ENCODE results near the gene SLC43A3. TPM values are rescaled to one million over a fixed set of nuclear protein-coding genes. Genes with fewer than 3 reads are reported as not detected.

The SLC43A3 gene
- total and polyA plus RNA-seq, 2 experiments from 2014 or later: 19.3 to 20.7 TPM

GRCh38 chr11:57464539-57465181, 37.7 kb upstream of the SLC43A3 start:
- Histone ChIP-seq H3K27ac (no peak overlapping the region), H2AFZ (no peak overlapping the region), H3K36me3 (replicated peaks; ENCODE audit: insufficient read depth, low read depth) (no peaks in the 10 kb centered on the region), H3K9me2 (replicated peaks; ENCODE audit: insufficient read depth) (no peaks in the 10 kb centered on the region), H3K4me1 (ENCODE audit: insufficient read depth) (peaks cover 6% of the 10 kb centered on the region), H3K9me3 (ENCODE audit: low read depth) (no peaks in the 10 kb centered on the region), H3K4me2 (no peak overlapping the region), H3K4me3 (no peak overlapping the region), H4K20me1 (ENCODE audit: insufficient read depth, poor library complexity, severe bottlenecking) (no peaks in the 10 kb centered on the region), H3K27me3 (peaks cover 72% of the 10 kb centered on the region), H3K79me2 (no peaks in the 10 kb centered on the region)
- no peak for DNase-seq (ENCODE audit: low spot score)
- WGBS (ENCODE audit: low lambda C conversion rate, missing lambda C conversion rate): 71% methylated on average over 30 of the region's 30 CpGs
- TF ChIP-seq CTCF (IDR thresholded peaks at IDR 0.05; ENCODE audit: poor library complexity): no peak
- no peak for TF ChIP-seq EZH2phosphoT487 (IDR thresholded peaks at IDR 0.05; ENCODE audit: low read depth, severe bottlenecking, unreplicated experiment)
- no peak for TF ChIP-seq EZH2 (IDR thresholded peaks at IDR 0.05; ENCODE audit: borderline replicate concordance)

- H3K9me3 ChIP-seq (ENCODE audit: low read depth): no peaks in the 10 kb centered on the region
- no peaks in the 10 kb centered on the region for H3K36me3 ChIP-seq (replicated peaks; ENCODE audit: insufficient read depth, low read depth)
- H3K4me3 ChIP-seq: no peak overlapping the region
- H2AFZ ChIP-seq: no peak overlapping the region
- H3K4me1 ChIP-seq (ENCODE audit: insufficient read depth): peaks cover 14% of the 10 kb centered on the region
- 34% methylated on average over 12 of the region's 14 CpGs for WGBS (ENCODE audit: low lambda C conversion rate, missing lambda C conversion rate)
- no peak overlapping the region for H3K27ac ChIP-seq
- no peaks in the 10 kb centered on the region for H4K20me1 ChIP-seq (ENCODE audit: insufficient read depth, poor library complexity, severe bottlenecking)
- TF ChIP-seq CTCF (IDR thresholded peaks at IDR 0.05; ENCODE audit: poor library complexity): no peak
- TF ChIP-seq EZH2 (IDR thresholded peaks at IDR 0.05; ENCODE audit: borderline replicate concordance): no peak
- TF ChIP-seq EZH2phosphoT487 (IDR thresholded peaks at IDR 0.05; ENCODE audit: low read depth, severe bottlenecking, unreplicated experiment): no peak
- peaks cover 72% of the 10 kb centered on the region for H3K27me3 ChIP-seq
- no peak overlapping the region for H3K4me2 ChIP-seq
- no peak for DNase-seq (ENCODE audit: low spot score)
- H3K79me2 ChIP-seq: no peaks in the 10 kb centered on the region
- no peaks in the 10 kb centered on the region for H3K9me2 ChIP-seq (replicated peaks; ENCODE audit: insufficient read depth)
Observed at GRCh38 chr11:57463671-57464538, 37.0 kb upstream of the SLC43A3 start.

GRCh38 chr11:57462597-57462996, 35.7 kb upstream of the SLC43A3 start:
- no peaks in the 10 kb centered on the region for H3K79me2 ChIP-seq
- H4K20me1 ChIP-seq (ENCODE audit: insufficient read depth, poor library complexity, severe bottlenecking): no peaks in the 10 kb centered on the region
- TF ChIP-seq EZH2 (IDR thresholded peaks at IDR 0.05; ENCODE audit: borderline replicate concordance) (no peak), EZH2phosphoT487 (IDR thresholded peaks at IDR 0.05; ENCODE audit: low read depth, severe bottlenecking, unreplicated experiment) (no peak), CTCF (IDR thresholded peaks at IDR 0.05; ENCODE audit: poor library complexity) (no peak)
- no peaks in the 10 kb centered on the region for H3K9me3 ChIP-seq (ENCODE audit: low read depth)
- H3K27me3 ChIP-seq: peaks cover 78% of the 10 kb centered on the region
- WGBS (ENCODE audit: low lambda C conversion rate, missing lambda C conversion rate): 81% methylated on average over 3 of the region's 3 CpGs
- H2AFZ ChIP-seq: no peak overlapping the region
- peaks cover 23% of the 10 kb centered on the region for H3K4me1 ChIP-seq (ENCODE audit: insufficient read depth)
- no peak for DNase-seq (ENCODE audit: low spot score)
- no peak overlapping the region for H3K4me3 ChIP-seq
- no peak overlapping the region for H3K4me2 ChIP-seq
- no peaks in the 10 kb centered on the region for H3K36me3 ChIP-seq (replicated peaks; ENCODE audit: insufficient read depth, low read depth)
- no peak overlapping the region for H3K27ac ChIP-seq
- no peaks in the 10 kb centered on the region for H3K9me2 ChIP-seq (replicated peaks; ENCODE audit: insufficient read depth)

Data from hepatocyte (in vitro differentiated cells).